Endothelial cell of umbilical vein (primary cell): ENCODE measurements around the gene TRAPPC3L. TPM values are rescaled to one million over a fixed set of nuclear protein-coding genes. Genes with fewer than 3 reads are reported as not detected.

Experiments
- BruUV-seq: library from RNA; stranded (reverse); fragments of 400-500 nt; replicated peaks from 2 replicates; lab custom pipeline; 2021; lab: Mats Ljungman, UMichigan
- CTCF ChIA-PET: fragments of 300-600, 350-600 bp; sonication (Branson Sonifier 250); formaldehyde crosslinking; loops from one replicate; lab custom pipeline; 2021; ENCODE audit warnings: antibody characterized with exemption, inconsistent platforms; lab: Charles Lee
- POLR2A ChIA-PET: fragments of 300-600, 350-600 bp; sonication (Branson Sonifier 250); formaldehyde crosslinking; loops from one replicate; lab custom pipeline; 2021; ENCODE audit warnings: antibody characterized with exemption, inconsistent platforms; lab: Charles Lee
- DNase-seq: peaks from one replicate; pipeline ENCODE4 v3.0.0-alpha.2; 2011; ENCODE audit warnings: low read depth, low spot score
- FAIRE-seq: peaks from 2 replicates; lab custom pipeline; 2011; peaks lifted over from hg19 to GRCh38; lab: Jason Lieb, UNC
- H2AFZ ChIP-seq: 2 replicates; pipeline ENCODE4 v1.6.0; 2012; ENCODE audit warnings: low read depth, low read length, control low read depth, inconsistent platforms
- H3K27ac ChIP-seq: 2 replicates; pipeline ENCODE4 v1.5.1; 2011; ENCODE audit warnings: low read depth, mild to moderate bottlenecking, control low read depth, low read length, moderate library complexity; ENCODE audit not compliant: insufficient read depth
- H3K27me3 ChIP-seq, 2 experiments: 2 replicates each; pipeline versions ENCODE4 v1.6.0 to v1.6.1; 2011; ENCODE audit warnings: low read length in 2 of 2, mixed read lengths in 1 of 2; ENCODE audit not compliant: control insufficient read depth in 2 of 2, insufficient read depth in 2 of 2
- H3K36me3 ChIP-seq, 2 experiments: 2 replicates in 1 of 2; 3 replicates in 1 of 2; pipeline ENCODE4 v1.5.1; 2011; ENCODE audit warnings: low read length in 2 of 2, mild to moderate bottlenecking in 1 of 2, moderate library complexity in 1 of 2; ENCODE audit not compliant: control insufficient read depth in 2 of 2, insufficient read depth in 2 of 2; ENCODE audit errors: extremely low read depth in 1 of 2
- H3K4me1 ChIP-seq: 3 replicates; pipeline ENCODE4 v1.5.1; 2011; ENCODE audit warnings: mild to moderate bottlenecking, low read length; ENCODE audit not compliant: control insufficient read depth, insufficient read depth; ENCODE audit errors: extremely low read depth
- H3K4me2 ChIP-seq: 2 replicates; pipeline ENCODE4 v1.6.1; 2011; ENCODE audit warnings: low read length, control low read depth, mixed read lengths; ENCODE audit not compliant: insufficient read depth
- H3K4me3 ChIP-seq, 3 experiments: fragments of 200-600 bp in 1 of 3; sonication (generic), shearing (Covaris generic) in 1 of 3; replicated peaks in 1 of 3; 2 replicates each; pipeline ENCODE4 v1.5.1; 2011 to 2016; ENCODE audit warnings: control low read depth in 3 of 3, low read length in 3 of 3, mild to moderate bottlenecking in 2 of 3, inconsistent platforms in 1 of 3, low read depth in 1 of 3, moderate library complexity in 1 of 3; ENCODE audit not compliant: insufficient read depth in 1 of 3
- H3K79me2 ChIP-seq: 2 replicates; pipeline ENCODE4 v1.6.0; 2012; ENCODE audit warnings: low read length, inconsistent platforms; ENCODE audit not compliant: control insufficient read depth, insufficient read depth
- H3K9ac ChIP-seq: replicated peaks from 2 replicates; pipeline ENCODE3; 2011; ENCODE audit warnings: low read length, control low read depth; ENCODE audit not compliant: insufficient read depth; ENCODE audit errors: extremely low read depth
- H3K9me1 ChIP-seq: replicated peaks from 3 replicates; pipeline ENCODE4 v1.6.0; 2011; ENCODE audit warnings: mild to moderate bottlenecking, low read length; ENCODE audit not compliant: control insufficient read depth, insufficient read depth; ENCODE audit errors: extremely low read depth
- H3K9me3 ChIP-seq: replicated peaks from 2 replicates; pipeline ENCODE4 v1.5.1; 2012; ENCODE audit warnings: low read length, inconsistent platforms; ENCODE audit not compliant: control insufficient read depth, insufficient read depth
- H4K20me1 ChIP-seq: replicated peaks from 2 replicates; pipeline ENCODE3; 2011; ENCODE audit warnings: mild to moderate bottlenecking, low read length; ENCODE audit not compliant: control insufficient read depth, insufficient read depth; ENCODE audit errors: extremely low read depth
- EZH2 ChIP-seq: IDR thresholded peaks from 2 replicates; pipeline ENCODE4 v1.6.1; 2012; ENCODE audit warnings: borderline replicate concordance, low read depth, mild to moderate bottlenecking, moderate library complexity, low read length, inconsistent platforms; ENCODE audit not compliant: severe bottlenecking
- FOS ChIP-seq: IDR thresholded peaks from 2 replicates; pipeline ENCODE4 v1.6.1; 2011; ENCODE audit warnings: mild to moderate bottlenecking, low read length, moderate library complexity, borderline replicate concordance; ENCODE audit not compliant: insufficient read depth
- GATA2 ChIP-seq: IDR thresholded peaks from 2 replicates; pipeline ENCODE4 v1.7.0; 2011; ENCODE audit warnings: low read depth, mild to moderate bottlenecking, moderate library complexity, mixed read lengths, low read length; ENCODE audit not compliant: insufficient read length, insufficient read depth
- MYC ChIP-seq: IDR thresholded peaks from one replicate; pipeline ENCODE4 v1.6.1; 2011; ENCODE audit warnings: mild to moderate bottlenecking, low read depth, low read length
- POLR2A ChIP-seq: IDR thresholded peaks from 2 replicates; pipeline ENCODE4 v1.6.1; 2012; ENCODE audit warnings: low read depth, mild to moderate bottlenecking, control low read depth, low read length
- POLR2AphosphoS5 ChIP-seq: IDR thresholded peaks from 2 replicates; pipeline ENCODE4 v1.6.1; 2012; ENCODE audit warnings: low read depth, mild to moderate bottlenecking, control low read depth, low read length, moderate library complexity; ENCODE audit not compliant: insufficient read depth
- dilution Hi-C: fragments of 300-500 bp; cut with MboI; formaldehyde crosslinking; loops from one replicate; pipeline ENCODE4 v1.15.0; 2019; ENCODE audit warnings: low sequenced_read_pairs; ENCODE audit not compliant: extremely low pct_ligation_motif_present
- intact Hi-C: fragments of 100-400 bp; cut with micrococcal nuclease; formaldehyde crosslinking; loops from one replicate; pipeline ENCODE4 v1.10.0; 2022
- polyA plus RNA-seq, 4 experiments: library from polyadenylated mRNA; depleted of rRNA in 3 of 4; stranded (reverse) in 3 of 4; unstranded in 1 of 4; fragments of >200 nt; gene quantifications; 2 replicates each; pipeline versions ENCODE4 v1.2.1 to v1.2.3, GENCODE V29; 2011 to 2012; ENCODE audit warnings: missing spikeins in 1 of 4
- total RNA-seq: library from RNA; stranded (reverse); gene quantifications from 2 replicates; pipeline ENCODE4 v1.2.3, GENCODE V29; 2021

TRAPPC3L gene
- total and polyA plus RNA-seq, 2 donors (not counting 3 experiments of a cell fraction or from before 2014, with no cell fraction given), result 0.38 TPM; not detected in 1

DNA sequence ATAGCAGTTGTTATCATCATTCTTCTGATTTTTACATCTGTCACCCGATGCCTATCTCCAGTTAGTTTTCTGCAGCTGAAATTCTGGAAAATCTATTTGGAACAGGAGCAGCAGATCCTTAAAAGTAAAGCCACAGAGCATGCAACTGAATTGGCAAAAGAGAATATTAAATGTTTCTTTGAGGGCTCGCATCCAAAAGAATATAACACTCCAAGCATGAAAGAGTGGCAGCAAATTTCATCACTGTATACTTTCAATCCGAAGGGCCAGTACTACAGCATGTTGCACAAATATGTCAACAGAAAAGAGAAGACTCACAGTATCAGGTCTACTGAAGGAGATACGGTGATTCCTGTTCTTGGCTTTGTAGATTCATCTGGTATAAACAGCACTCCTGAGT is 82.2 kb downstream of the TRAPPC3L start:
- Histone ChIP-seq H3K79me2 (no peaks in the 10 kb centered on the region), H3K4me3 (no peak overlapping the region), H3K36me3 (no peaks in the 10 kb centered on the region), H3K27me3 (peaks cover 23 to 26% of the 10 kb centered on the region in 2 experiments), H4K20me1 (no peaks in the 10 kb centered on the region), H3K9me3 (no peaks in the 10 kb centered on the region), H3K9ac (no peak overlapping the region), H2AFZ (no peak overlapping the region), H3K4me2 (no peak overlapping the region), H3K27ac (no peak overlapping the region), H3K9me1 (no peaks in the 10 kb centered on the region), H3K4me1 (peaks cover 8% of the 10 kb centered on the region)
- no peak for TF ChIP-seq MYC
- TF ChIP-seq FOS, result no peak
- no peak for TF ChIP-seq EZH2
- TF ChIP-seq GATA2, result no peak
- TF ChIP-seq POLR2A, result no peak
- no peak for TF ChIP-seq POLR2AphosphoS5
- dilution Hi-C loops (no loop called here), intact Hi-C loops (loop anchor here (5.0 kb wide), 1 partner anchor 176 kb away; no protein-coding TSS in a partner anchor)
- no TSS peak for BruUV-seq
- DNase-seq (no peak), FAIRE-seq (no peak)
- ChIA-PET POLR2A (no interaction called here), CTCF (interaction anchor here (0.7 to 1.7 kb wide), 5 partner anchors 27 to 176 kb away, joined by 3 to 4 read pairs (median 3); partner anchors contain the start of gene CALHM5)
